GM21528 (cell line): Measurements from ENCODE around the gene C1RL.
"Not testable (repeated sequence)": the region's sequence is repeated elsewhere in the genome, so short reads cannot be mapped to it uniquely, and the experiment has no call there.

Experiments
- ATAC-seq: cut with Tn5 transposase; IDR thresholded peaks from one replicate; pipeline ENCODE4 v1.9.1; 2021; ENCODE audit warnings: mild to moderate bottlenecking, moderate library complexity; ENCODE audit not compliant: unreplicated experiment, low FRiP score

Gene C1RL

DNA sequence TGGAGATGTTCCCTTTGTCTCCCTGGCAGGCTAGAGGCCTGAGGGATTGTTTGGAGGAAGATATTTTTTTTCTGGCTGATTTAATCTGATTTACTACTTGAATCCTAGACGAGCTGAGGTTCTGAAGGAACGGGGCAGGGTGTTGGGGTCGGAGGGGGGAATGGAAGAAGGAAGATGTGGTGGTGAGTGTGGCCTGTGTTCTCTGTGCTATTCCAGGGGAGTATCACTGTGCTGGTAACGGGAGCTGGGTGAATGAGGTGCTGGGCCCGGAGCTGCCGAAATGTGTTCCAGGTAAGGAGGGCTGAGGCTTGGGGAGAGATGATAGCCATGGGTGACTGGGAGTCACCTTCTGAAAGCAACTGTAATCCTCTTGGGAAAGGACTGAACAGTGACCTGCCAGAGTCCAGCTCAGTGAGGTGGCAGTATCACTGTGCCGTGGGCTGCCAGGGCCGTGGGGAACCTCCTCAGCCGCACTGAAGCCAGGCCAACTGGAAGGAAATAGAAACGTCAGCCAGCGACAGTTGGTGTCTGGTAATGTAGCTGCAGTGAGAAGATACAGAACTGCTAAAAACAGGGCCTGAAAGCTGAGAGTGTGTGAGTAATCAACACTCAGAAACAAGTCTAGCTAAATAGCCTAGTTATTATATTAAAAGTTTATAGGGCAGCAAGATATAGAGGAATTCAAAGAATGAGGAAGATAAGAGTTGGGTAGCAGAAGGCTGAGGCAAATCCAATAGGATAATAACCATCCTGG is 40.6 kb downstream of the C1RL start:
- ATAC-seq, result no peak

DNA sequence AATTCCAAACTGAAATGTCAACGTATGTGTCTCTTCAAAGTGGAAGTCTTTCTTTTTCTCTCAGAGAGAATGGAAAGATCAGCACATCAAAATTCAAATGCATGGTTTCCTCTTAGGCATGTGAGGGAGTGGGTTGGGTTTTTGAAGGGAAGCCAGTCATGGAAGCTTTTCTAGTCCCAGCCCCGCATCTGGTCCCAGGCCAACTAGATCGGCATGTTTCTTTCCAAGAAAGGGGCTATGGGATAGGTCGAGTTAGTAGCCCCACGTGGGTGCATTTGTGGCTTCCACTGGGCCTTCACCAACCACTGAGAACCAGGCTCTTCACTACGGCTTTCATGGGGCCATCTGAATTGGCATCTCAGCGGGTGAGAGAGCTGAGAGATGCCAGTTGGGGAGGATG is 41.9 kb downstream of the C1RL start:
- no peak for ATAC-seq

DNA sequence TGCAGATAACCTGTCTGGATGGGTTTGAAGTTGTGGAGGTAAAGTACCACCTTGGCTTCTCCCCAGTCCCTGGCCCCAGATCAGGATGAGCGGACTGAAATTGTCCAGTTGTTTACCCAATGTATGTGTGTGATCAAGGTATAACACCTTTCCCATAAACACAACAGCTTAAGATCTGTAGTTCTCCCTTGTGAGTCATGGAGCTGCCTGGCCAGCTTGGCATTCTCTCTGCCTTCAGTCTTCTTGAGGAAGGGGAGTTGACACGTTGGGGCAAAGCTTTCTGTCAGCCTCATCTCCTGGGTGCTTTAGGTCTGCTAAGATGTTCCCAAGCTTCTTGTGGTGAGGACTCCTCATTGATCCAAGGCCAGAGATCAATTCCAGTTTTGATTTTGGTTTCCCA is 42.4 kb downstream of the C1RL start:
- no peak for ATAC-seq

DNA sequence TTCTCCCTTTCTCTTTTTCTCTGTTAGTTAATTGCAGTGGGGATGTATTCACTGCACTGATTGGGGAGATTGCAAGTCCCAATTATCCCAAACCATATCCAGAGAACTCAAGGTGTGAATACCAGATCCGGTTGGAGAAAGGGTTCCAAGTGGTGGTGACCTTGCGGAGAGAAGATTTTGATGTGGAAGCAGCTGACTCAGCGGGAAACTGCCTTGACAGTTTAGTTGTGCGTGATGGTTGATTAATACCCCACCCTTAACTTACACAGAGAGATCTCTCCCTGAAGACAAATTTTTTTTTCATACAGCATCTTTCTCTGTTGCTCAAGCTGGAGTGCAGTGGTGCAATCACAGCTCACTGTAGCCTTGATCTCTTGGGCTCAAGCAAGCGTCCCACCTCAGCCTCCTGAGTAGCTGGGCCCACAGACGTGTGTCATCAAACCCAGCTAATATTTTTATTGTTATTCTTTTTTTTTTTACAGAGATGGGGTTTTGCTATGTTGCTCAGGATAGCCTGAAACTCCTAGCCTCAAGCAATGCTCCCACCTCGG is 43.9 kb downstream of the C1RL start:
- ATAC-seq, result no peak

DNA sequence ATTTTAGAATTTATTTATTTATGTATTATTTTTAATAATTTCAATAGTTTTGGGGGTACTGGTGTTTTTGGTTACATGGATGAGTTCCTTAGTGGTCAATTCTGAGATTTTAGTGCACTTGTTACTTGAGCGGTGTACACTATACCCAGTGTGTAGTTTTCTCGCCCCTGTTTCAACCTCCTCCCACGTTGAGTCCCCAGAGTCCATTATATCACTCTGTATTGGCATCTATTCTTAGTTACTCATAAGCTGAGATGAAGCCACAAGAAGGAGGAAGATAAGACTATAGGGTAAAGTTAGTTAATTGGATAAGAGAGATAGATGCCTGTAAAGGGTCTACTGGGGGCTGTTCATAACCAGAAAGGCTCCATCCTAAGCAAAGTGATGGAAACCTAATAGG is 44.5 kb downstream of the C1RL start:
- ATAC-seq, result no peak

DNA sequence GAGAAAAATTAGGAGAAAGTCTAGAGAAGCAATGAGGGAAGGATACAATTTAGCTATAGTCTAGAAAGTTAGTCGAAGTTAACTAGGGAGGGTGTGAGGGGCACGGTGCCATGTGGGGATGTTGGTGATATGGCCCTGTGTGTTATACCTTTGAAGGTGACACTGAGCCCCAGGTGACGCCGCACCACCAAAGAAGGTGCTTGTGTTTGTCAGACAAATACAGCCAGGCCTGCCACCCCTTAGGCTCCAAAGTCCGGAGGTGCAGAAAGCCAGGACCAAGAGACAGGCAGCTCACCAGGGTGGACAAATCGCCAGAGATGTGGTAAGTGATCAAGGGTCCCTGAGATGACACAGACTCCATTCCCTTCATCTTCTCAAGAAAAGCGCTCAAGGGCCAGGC is 47.4 kb downstream of the C1RL start:
- ATAC-seq, result no peak

DNA sequence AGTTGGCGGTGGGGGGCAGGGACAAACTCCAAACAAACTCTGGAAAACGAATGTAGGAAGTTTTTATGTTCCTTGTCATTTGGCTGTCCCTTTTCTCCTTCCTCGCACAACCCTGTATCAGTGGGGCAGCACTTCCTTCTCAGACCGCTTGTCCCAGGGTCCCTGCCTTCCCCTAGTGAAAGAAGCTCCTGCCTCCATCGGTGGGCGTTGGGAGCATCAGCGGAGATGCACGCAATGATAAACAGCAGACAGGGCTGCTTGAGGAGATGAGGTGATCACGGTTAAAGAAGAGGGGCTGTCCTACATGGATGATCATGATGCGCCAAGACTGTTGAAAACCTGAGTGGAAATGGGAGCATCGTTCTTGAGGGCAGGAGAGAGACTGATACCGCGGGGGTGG is 47.9 kb downstream of the C1RL start:
- ATAC-seq, result no peak

DNA sequence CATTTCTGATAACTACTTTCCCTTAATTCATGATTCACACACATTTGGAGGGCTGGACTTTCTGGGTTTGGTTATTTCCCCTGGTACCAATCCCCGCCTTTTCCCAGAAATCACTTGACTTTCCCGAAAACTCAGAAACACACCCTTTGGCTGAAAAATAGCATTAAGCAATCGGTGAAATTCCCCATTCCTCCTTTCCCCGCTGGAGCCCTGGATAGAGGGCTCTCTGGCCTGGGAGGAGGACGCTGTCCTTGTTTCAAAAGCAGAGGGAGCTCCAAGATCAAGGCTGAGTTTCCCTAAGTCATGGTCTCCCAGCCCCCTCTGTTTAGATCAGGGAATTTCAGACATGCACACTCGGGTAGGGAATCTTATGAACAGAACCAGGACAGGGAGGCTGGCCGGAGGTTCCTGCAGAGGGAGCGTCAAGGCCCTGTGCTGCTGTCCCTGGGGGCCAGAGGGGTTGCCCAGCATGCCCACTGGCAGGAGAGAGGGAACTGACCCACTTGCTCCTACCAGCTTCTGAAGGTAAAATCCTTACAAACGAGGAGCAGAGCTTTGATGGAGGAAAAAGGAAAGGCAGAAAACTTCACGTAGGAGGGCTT is 48.6 kb downstream of the C1RL start, which contains the start of gene C1S:
C1S (plus strand) TSS at position 366 of the 602 bp plus-strand sequence. CDS start 1,195 bp downstream, outside the sequence.
- no peak for ATAC-seq

DNA sequence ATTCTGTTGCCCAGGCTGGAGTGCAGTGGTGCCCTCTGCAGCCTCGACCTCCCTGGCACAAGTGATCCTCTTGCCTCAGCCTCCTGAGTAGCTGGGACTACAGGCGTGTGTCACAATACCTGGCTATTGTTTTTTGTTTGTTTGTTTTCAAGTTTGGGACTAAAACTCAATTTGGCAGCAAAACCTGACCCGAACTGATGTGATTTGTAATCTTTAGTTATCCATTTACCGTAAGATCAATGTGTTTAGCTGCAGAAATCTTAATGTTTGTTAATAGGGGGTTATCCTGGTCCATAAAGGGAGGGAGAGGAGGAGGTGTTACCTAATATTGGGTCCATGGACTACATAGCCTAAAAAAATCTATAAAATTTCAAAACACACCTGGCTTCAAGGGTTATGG is 49.2 kb downstream of the C1RL start:
- ATAC-seq, result no peak

DNA sequence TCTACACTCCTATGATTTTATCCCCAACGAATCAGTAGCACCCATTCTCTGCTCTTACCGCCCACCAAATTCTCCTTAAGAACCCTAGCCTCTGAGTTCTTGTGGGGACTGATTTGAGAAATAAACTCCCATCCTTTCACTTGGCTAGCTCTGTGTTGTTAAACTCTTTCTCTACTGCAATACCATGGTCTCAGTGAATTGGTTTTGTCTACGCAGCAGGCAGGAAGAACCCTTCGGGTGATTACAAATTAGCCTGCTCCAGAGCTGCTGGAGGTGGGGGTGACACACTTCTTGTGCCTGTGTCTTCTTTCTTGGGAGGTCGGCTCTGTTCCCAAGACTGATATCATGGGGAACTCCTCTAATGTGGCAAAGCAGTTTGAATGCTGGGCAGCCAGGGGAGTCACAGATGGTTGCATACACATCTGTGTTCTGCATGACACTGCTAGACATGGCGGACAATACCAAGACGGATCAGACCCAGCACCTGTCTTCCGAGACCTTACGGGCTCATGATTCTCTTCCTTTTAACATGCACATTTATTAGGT is 50.1 kb downstream of the C1RL start:
- ATAC-seq, result no peak

DNA sequence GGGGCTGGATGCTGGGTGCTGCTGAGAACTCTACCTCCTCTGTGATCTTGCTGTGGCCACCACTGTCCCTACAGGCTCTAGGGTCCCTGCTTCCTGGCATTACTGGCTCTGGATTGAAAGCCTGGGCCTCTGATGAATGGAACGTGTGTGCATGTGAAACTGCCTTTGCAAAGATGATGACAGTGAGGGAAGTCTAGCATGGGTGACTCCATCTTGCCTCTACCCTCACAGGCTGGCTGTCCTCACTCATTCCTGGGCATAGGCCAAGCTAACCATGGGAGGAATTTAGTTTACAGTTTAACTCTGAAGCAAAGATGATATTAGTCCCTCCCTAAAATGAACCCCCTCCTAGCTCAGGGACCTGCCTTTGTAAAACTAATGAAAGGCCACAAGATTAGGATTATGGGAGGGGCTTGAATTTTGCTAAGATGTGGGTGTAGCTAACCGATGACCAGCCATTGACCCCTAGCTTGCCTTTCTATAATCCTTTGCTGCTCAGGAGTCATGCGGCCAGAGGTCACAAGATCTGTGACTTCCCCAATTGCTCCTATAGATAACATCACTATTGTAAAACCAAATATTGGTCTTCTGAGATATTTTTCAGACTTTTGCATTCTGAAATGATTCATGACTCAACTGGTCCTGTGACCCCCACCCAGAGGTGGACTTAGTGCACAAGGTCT is 50.7 kb downstream of the C1RL start:
- no peak for ATAC-seq

DNA sequence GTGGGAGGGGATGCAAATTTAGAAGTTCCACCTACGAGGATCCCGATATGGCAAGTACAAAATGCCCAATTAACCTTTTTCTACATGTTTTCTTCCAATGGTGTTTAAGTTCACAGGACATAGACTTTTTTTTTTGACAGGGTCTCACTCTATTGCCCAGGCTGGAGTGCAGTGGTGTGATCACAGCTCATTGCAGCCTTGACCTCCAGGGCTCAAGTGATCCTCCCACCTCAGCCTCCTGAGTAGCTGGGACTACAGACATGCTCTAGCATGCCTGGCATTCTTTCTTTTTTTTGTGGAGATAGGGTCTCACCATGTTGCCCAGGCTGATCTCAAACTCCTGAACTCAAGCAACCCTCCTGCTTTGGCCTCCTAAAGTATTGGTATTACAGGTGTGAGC is 53.3 kb downstream of the C1RL start:
- ATAC-seq, result not testable (repeated sequence)

DNA sequence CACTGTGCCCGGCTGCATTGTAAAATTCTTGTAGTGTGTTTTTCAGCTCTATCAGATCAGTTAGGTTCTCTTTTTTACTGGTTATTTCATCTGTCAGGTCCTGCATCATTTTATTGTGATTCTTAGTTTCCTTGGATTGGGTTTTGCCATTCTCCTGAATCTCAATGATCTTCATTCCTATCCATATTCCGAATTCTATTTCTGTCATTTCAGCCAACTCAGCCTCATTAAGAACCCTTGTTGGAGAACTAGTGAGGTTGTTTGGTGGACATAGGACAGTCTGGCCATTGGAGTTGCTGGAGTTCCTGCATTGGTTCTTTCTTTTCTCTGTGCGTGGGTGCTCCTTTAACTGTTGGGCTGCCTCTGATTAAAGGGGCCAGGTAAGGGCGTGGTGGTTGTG is 54.1 kb downstream of the C1RL start:
- no peak for ATAC-seq

DNA sequence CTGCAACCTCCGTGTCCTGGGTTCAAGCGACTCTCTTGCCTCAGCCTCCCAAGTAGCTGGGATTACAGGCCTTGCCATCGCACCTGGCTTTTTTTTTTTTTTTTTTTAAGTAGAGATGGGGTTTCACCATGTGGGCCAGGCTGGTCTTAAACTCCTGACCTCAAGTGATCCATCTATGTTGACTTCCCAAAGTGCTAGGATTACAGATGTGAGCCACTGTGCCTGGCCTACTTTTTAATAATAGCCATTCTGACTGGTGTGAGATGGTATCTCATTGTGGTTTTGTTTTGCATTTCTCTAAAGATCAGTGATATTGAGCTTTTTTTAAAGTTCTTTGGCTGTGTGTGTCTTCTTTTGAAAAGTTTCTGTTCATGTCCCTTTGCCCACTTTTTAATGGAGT is 59.0 kb downstream of the C1RL start:
- not testable (repeated sequence) for ATAC-seq

DNA sequence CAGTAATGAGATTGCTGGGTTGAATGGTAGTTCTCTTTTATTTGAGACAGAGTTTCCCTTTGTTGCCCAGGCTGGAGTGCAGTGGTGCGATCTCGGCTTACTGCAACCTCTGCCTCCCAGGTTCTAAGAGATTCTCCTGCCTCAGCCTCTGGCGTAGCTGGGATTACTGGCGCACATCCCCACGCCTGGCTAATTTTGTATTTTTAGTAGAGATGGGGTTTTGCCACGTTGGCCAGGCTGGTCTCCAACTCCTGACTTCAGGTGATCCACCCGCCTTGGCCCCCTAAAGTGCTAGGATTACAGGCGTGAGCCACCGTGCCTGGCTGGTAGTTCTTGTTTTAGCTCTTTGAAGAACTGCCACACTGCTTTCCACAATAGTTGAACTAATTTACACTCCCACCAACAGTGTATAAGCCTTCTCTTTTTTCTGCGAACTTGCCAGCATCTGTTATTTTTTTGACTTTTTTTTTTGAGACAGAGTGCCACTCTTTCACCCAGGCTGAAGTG is 59.5 kb downstream of the C1RL start:
- ATAC-seq, result not testable (repeated sequence)

DNA sequence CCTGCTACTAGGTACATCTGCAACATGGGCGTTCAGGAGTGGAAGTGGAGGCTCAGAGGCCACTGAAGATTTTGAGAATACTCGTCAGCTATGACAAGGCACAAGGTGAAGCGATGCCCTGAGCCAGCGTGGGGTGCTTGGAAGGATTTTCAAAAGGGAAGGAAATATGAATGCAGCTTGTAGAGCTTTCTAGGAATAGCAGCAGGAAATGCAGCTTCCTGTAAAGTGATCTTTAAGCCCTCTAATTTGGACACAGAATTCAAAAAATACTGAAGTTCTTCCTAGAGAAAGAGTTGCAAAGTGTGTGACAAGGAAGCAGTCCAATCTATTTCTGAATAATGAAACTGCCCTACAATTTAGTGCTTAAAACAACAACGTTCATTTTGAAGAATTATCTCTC is 61.7 kb downstream of the C1RL start:
- no peak for ATAC-seq

DNA sequence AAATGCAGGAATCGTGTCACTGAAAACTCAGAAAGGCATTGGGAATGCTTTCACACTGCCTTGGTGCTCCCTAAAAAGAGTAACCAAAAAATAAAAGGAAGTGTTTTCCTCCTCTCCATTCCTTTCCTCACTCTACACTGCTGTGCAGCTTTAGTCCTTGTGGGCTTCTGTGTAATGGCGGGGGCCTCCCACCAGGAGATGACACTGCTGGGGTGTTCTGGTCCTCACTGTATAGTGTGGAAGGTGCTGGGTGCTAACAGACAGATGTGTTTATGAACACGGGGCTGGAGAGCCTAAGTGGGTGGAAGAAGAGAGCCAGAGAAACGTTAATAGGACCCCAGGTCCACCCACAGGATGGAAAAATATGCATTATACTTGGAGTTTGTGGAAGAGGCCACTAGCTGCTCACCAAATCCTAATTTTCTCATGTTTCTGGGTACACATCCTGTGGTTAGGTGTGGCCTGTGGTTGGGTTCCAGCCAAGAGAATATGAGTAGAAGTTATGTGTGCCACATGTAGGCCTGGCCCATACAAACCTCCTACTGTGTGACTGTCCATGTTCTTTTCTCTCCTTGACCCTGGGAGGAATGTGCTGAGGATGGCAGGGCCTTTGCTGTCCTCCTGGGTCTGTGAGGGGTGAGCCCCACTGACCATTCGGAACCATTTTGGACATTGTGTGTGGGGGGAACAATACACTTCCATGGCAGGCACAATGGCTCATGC is 62.5 kb downstream of the C1RL start:
- ATAC-seq, result no peak

DNA sequence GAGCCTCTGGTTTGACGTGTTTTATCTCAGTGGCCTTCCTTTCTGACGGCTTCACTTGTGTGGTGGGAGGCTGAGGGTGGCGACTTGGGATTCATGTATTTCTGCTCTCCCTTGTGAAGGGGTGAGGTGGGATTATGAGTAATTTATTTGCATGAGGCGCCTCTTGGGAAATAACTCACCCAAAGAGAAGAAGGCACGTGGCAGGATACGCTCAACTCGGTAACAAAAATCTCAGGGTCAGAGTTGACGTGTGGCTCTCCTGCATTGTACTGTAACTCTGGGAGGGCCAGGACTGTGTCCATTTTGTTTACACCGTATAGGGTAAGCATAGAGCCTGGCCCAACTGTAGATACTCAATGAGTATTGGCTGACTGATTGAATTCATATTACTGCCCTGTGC is 63.1 kb downstream of the C1RL start:
- ATAC-seq, result no peak
